Ascending aorta (tissue), 2 donors: ENCODE results near the gene SHH. TPM values are rescaled to one million over a fixed set of nuclear protein-coding genes. Genes with fewer than 3 reads are reported as not detected.

Experiments used
- DNase-seq, 2 donors: peaks; one replicate each; pipeline ENCODE4 v3.0.0-alpha.2; 2019; ENCODE audit warnings: low spot score in 2 of 2
- H3K27ac ChIP-seq, 2 donors: fragments of 200-600 bp; sonication (generic); one replicate each; pipeline ENCODE4 v1.5.1; 2016 to 2017; ENCODE audit warnings: mild to moderate bottlenecking in 1 of 2
- H3K27me3 ChIP-seq: fragments of 200-600 bp; sonication (generic); one replicate; pipeline ENCODE4 v1.5.1; 2017
- H3K36me3 ChIP-seq, 2 donors: fragments of 200-600 bp; sonication (generic); one replicate each; pipeline ENCODE4 v1.5.1; 2016
- H3K4me1 ChIP-seq, 2 donors: fragments of 200-600 bp; sonication (generic); one replicate each; pipeline ENCODE4 v1.5.1; 2016 to 2017; ENCODE audit warnings: mild to moderate bottlenecking in 1 of 2
- H3K4me3 ChIP-seq, 2 donors: fragments of 200-600 bp; sonication (generic); one replicate each; pipeline ENCODE4 v1.5.1; 2016 to 2017; ENCODE audit warnings: mild to moderate bottlenecking in 1 of 2
- H3K9me3 ChIP-seq, 2 donors: fragments of 200-600 bp; sonication (generic); one replicate each; pipeline ENCODE4 v1.5.1; 2016
- CTCF ChIP-seq, 3 experiments: fragments of 200-600 bp in 2 of 3; fragments of 450-650 bp in 1 of 3; sonication (generic) in 2 of 3; IDR thresholded peaks; one replicate each; pipeline ENCODE4 v1.5.1; 2016 to 2019; ENCODE audit warnings: antibody characterized with exemption in 3 of 3, mild to moderate bottlenecking in 1 of 3, moderate library complexity in 1 of 3
- intact Hi-C: fragments of 100-400 bp; cut with DNase I; formaldehyde crosslinking; loops from one replicate; pipeline ENCODE4 v1.15.1; 2023
- total RNA-seq: library from RNA; depleted of rRNA; stranded (reverse); fragments of >200 nt; gene quantifications from one replicate; pipeline ENCODE4 v1.1.0, GENCODE V29; 2016

Gene SHH
- total RNA-seq, 1 donor from 2014 or later = 0.11 TPM

- H3K36me3 ChIP-seq = no peaks in the 10 kb centered on the region
- no peak for DNase-seq
- H3K4me3 ChIP-seq = no peak overlapping the region
- no peaks in the 10 kb centered on the region for H3K27me3 ChIP-seq
- H3K4me1 ChIP-seq = no peaks in the 10 kb centered on the region
- no peaks in the 10 kb centered on the region for H3K9me3 ChIP-seq
- no peak for TF ChIP-seq CTCF (IDR thresholded peaks at IDR 0.05)
- no peak overlapping the region for H3K27ac ChIP-seq
- intact Hi-C loops = no loop called here
Measured at GRCh38 chr7:155830961-155831806, 18.9 kb upstream of the SHH start.

GRCh38 chr7:155829796-155830470 is 17.7 kb upstream of the SHH start:
- H3K36me3 ChIP-seq = no peaks in the 10 kb centered on the region
- TF ChIP-seq CTCF (IDR thresholded peaks at IDR 0.05) = no peak
- no peak overlapping the region for H3K4me3 ChIP-seq
- H3K27me3 ChIP-seq = no peaks in the 10 kb centered on the region
- H3K27ac ChIP-seq = no peak overlapping the region
- no peaks in the 10 kb centered on the region for H3K4me1 ChIP-seq
- DNase-seq = no peak
- intact Hi-C loops = no loop called here
- H3K9me3 ChIP-seq = no peaks in the 10 kb centered on the region

GRCh38 chr7:155825336-155825735 is 13.1 kb upstream of the SHH start:
- no peak for TF ChIP-seq CTCF (IDR thresholded peaks at IDR 0.05)
- H3K9me3 ChIP-seq = no peaks in the 10 kb centered on the region
- H3K4me1 ChIP-seq = no peaks in the 10 kb centered on the region
- no peak overlapping the region for H3K27ac ChIP-seq
- H3K36me3 ChIP-seq = no peaks in the 10 kb centered on the region
- intact Hi-C loops = no loop called here
- no peaks in the 10 kb centered on the region for H3K27me3 ChIP-seq
- no peak overlapping the region for H3K4me3 ChIP-seq
- DNase-seq = no peak

- intact Hi-C loops = no loop called here
Measured at GRCh38 chr7:155824227-155824886, 12.1 kb upstream of the SHH start.

GRCh38 chr7:155821851-155822250 is 9.6 kb upstream of the SHH start:
- Histone ChIP-seq H3K27me3 (no peaks in the 10 kb centered on the region), H3K36me3 (no peaks in the 10 kb centered on the region), H3K27ac (no peak overlapping the region), H3K9me3 (no peaks in the 10 kb centered on the region), H3K4me1 (no peaks in the 10 kb centered on the region), H3K4me3 (no peak overlapping the region)
- no peak for TF ChIP-seq CTCF (IDR thresholded peaks at IDR 0.05)
- intact Hi-C loops = no loop called here
- DNase-seq = no peak

More at GRCh38 chr7:155824227-155824886, 12.1 kb upstream of the SHH start:
- Histone ChIP-seq H3K27ac (no peak overlapping the region), H3K4me1 (no peaks in the 10 kb centered on the region), H3K9me3 (no peaks in the 10 kb centered on the region), H3K36me3 (no peaks in the 10 kb centered on the region), H3K27me3 (no peaks in the 10 kb centered on the region), H3K4me3 (no peak overlapping the region)
- no peak for TF ChIP-seq CTCF (IDR thresholded peaks at IDR 0.05)
- no peak for DNase-seq
